ENCODE results near the gene DBNDD1. TPM values are rescaled to one million over a fixed set of nuclear protein-coding genes. Genes with fewer than 3 reads are reported as not detected.

Gene DBNDD1
- total and polyA plus RNA-seq, 10 of the 15 experiments (the other 5 are each of a cell fraction or from before 2014, with no cell fraction given): 0.06 to 4.6 (median 0.55) TPM

DNA sequence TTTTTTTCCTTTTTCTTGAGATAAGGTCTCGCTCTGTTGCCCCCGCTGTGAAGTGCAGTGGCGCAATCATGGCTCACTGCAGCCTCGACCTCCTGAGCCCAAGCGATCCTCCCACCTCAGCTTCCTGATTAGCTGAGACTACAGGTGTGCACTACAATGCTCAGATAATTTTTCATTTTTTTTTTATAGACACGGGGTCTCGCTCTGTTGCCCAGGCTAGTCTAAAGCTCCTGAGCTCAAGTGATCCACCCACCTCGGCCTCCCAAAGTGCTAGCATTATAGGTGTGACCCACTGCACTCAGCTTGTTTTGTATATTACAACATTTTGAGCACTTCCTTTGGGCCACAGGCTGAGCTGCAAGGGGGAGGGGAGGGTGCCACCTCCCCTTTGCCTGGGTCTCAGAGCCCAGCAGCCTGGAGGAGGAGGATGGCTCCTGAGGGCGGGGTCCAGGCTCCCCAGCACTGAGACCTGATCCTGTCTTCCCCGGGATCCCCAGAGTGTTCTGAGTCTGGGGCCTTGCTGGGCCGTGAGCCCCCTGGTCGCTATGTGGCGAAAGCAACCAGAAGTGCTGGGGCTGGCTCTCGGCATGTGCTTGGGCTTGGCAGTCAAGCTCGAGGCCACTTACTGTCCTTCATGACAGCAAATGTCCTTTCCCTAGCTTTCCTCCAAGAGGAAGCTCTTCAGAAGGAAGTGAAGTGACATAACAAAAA is 62.6 kb downstream of the DBNDD1 start:
- intact Hi-C loops (cut with micrococcal nuclease; ENCODE audit: unreplicated experiment) (no loop called here), in situ Hi-C loops (cut with MboI) (no loop called here)
- peaks cover 0 to 5% of the 10 kb centered on the region in 2 experiments for H3K36me3 ChIP-seq (ENCODE audit: control insufficient read depth in 2 of 2, insufficient read depth in 2 of 2, low read length in 1 of 2)
- RAD21 ChIA-PET (ENCODE audit: unreplicated experiment): no interaction called here
- no peak overlapping the region for H3K4me3 ChIP-seq
- no peak for FAIRE-seq
- POLR2A ChIA-PET: interaction anchor here (1.6 kb wide), 1 partner anchor 18 kb away, joined by 7 read pairs; no protein-coding TSS in a partner anchor
- H3K9ac ChIP-seq (ENCODE audit: control insufficient read depth, insufficient read depth, low read length): no peak overlapping the region
- no peaks in the 10 kb centered on the region for H3K9me3 ChIP-seq (replicated peaks; ENCODE audit: control insufficient read depth, insufficient read depth, low read length)
- 38% methylated on average over 14 of the region's 15 CpGs for WGBS (ENCODE audit: insufficient coverage, insufficient replicate concordance, low lambda C conversion rate, missing lambda C conversion rate)
- H3K27ac ChIP-seq (ENCODE audit: control insufficient read depth, insufficient read depth): no peak overlapping the region
- no TSS peak for BruUV-seq (replicated peaks)
- H3K27me3 ChIP-seq (replicated peaks in 1 of 2; ENCODE audit: control insufficient read depth in 2 of 2, insufficient read depth in 2 of 2, low read length in 1 of 2): no peaks in the 10 kb centered on the region
- SMC1A ChIA-PET (ENCODE audit: uncharacterized antibody, unreplicated experiment): interaction anchor here (1.3 kb wide), 1 partner anchor 16 kb away, joined by 3 read pairs; no protein-coding TSS in a partner anchor
- DNase-seq (ENCODE audit: low read depth, low spot score): no peak
- H3K4me2 ChIP-seq (ENCODE audit: control insufficient read depth, insufficient read depth): no peak overlapping the region
- H3K4me1 ChIP-seq (ENCODE audit: control insufficient read depth, insufficient read depth, low read length): peaks cover 34% of the 10 kb centered on the region
- H3K79me2 ChIP-seq (ENCODE audit: control insufficient read depth, insufficient read depth, low read length): no peaks in the 10 kb centered on the region
- CTCF ChIA-PET: no interaction called here
- no peaks in the 10 kb centered on the region for H4K20me1 ChIP-seq (ENCODE audit: control insufficient read depth, insufficient read depth)
- no peak overlapping the region for H2AFZ ChIP-seq (ENCODE audit: control insufficient read depth, low read depth, low read length)
- ATAC-seq: no peak
- TF ChIP-seq, protein P1, sequence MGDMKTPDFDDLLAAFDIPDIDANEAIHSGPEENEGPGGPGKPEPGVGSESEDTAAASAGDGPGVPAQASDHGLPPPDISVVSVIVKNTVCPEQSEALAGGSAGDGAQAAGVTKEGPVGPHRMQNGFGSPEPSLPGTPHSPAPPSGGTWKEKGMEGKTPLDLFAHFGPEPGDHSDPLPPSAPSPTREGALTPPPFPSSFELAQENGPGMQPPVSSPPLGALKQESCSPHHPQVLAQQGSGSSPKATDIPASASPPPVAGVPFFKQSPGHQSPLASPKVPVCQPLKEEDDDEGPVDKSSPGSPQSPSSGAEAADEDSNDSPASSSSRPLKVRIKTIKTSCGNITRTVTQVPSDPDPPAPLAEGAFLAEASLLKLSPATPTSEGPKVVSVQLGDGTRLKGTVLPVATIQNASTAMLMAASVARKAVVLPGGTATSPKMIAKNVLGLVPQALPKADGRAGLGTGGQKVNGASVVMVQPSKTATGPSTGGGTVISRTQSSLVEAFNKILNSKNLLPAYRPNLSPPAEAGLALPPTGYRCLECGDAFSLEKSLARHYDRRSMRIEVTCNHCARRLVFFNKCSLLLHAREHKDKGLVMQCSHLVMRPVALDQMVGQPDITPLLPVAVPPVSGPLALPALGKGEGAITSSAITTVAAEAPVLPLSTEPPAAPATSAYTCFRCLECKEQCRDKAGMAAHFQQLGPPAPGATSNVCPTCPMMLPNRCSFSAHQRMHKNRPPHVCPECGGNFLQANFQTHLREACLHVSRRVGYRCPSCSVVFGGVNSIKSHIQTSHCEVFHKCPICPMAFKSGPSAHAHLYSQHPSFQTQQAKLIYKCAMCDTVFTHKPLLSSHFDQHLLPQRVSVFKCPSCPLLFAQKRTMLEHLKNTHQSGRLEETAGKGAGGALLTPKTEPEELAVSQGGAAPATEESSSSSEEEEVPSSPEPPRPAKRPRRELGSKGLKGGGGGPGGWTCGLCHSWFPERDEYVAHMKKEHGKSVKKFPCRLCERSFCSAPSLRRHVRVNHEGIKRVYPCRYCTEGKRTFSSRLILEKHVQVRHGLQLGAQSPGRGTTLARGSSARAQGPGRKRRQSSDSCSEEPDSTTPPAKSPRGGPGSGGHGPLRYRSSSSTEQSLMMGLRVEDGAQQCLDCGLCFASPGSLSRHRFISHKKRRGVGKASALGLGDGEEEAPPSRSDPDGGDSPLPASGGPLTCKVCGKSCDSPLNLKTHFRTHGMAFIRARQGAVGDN (IDR thresholded peaks at IDR 0.05): no peak
- TF ChIP-seq KLF5 (IDR thresholded peaks at IDR 0.05; ENCODE audit: partially characterized antibody) (no peak), CHD2 (IDR thresholded peaks at IDR 0.05; ENCODE audit: borderline replicate concordance, low read depth, low read length) (no peak), ETV6 (conservative IDR thresholded peaks at IDR 0.05 in 1 of 2, IDR thresholded peaks at IDR 0.05 in 1 of 2; ENCODE audit: borderline replicate concordance in 1 of 2, low read depth in 1 of 2) (no peak), NFIC (IDR thresholded peaks at IDR 0.05; ENCODE audit: low read depth, low read length) (no peak), ZNF592 (IDR thresholded peaks at IDR 0.05) (no peak), GATAD2B (conservative IDR thresholded peaks at IDR 0.05; ENCODE audit: low read depth) (no peak), HDGF (IDR thresholded peaks at IDR 0.05) (no peak)
- TF ChIP-seq, protein P2, sequence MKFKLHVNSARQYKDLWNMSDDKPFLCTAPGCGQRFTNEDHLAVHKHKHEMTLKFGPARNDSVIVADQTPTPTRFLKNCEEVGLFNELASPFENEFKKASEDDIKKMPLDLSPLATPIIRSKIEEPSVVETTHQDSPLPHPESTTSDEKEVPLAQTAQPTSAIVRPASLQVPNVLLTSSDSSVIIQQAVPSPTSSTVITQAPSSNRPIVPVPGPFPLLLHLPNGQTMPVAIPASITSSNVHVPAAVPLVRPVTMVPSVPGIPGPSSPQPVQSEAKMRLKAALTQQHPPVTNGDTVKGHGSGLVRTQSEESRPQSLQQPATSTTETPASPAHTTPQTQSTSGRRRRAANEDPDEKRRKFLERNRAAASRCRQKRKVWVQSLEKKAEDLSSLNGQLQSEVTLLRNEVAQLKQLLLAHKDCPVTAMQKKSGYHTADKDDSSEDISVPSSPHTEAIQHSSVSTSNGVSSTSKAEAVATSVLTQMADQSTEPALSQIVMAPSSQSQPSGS (IDR thresholded peaks at IDR 0.05; ENCODE audit: low read length): no peak
- TF ChIP-seq, protein P3, sequence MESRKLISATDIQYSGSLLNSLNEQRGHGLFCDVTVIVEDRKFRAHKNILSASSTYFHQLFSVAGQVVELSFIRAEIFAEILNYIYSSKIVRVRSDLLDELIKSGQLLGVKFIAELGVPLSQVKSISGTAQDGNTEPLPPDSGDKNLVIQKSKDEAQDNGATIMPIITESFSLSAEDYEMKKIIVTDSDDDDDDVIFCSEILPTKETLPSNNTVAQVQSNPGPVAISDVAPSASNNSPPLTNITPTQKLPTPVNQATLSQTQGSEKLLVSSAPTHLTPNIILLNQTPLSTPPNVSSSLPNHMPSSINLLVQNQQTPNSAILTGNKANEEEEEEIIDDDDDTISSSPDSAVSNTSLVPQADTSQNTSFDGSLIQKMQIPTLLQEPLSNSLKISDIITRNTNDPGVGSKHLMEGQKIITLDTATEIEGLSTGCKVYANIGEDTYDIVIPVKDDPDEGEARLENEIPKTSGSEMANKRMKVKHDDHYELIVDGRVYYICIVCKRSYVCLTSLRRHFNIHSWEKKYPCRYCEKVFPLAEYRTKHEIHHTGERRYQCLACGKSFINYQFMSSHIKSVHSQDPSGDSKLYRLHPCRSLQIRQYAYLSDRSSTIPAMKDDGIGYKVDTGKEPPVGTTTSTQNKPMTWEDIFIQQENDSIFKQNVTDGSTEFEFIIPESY (IDR thresholded peaks at IDR 0.05): no peak
